IgD-negative memory B cell (primary cell): Measurements from ENCODE around the gene RAB6C. TPM values are rescaled to one million over a fixed set of nuclear protein-coding genes. Genes with fewer than 3 reads are reported as not detected.
"Not testable (repeated sequence)": the region's sequence is repeated elsewhere in the genome, so short reads cannot be mapped to it uniquely, and the experiment has no call there.

Source experiments
- H3K27ac Mint-ChIP-seq, 3 donors: one replicate each; pipeline ENCODE4 v1.8.0; 2020 to 2022; ENCODE audit warnings: mild to moderate bottlenecking in 3 of 3, mixed read lengths in 3 of 3, moderate library complexity in 1 of 3
- H3K27me3 Mint-ChIP-seq: one replicate; pipeline ENCODE4 v1.8.0; 2021; ENCODE audit warnings: mixed read lengths
- H3K36me3 Mint-ChIP-seq: one replicate; pipeline ENCODE4 v1.8.0; 2020; ENCODE audit warnings: mild to moderate bottlenecking, mixed read lengths
- H3K4me1 Mint-ChIP-seq, 3 donors: one replicate each; pipeline ENCODE4 v1.8.0; 2020 to 2022; ENCODE audit warnings: mixed read lengths in 3 of 3, mild to moderate bottlenecking in 1 of 3
- H3K4me3 Mint-ChIP-seq, 4 donors: one replicate each; pipeline ENCODE4 v1.8.0; 2020 to 2022; ENCODE audit warnings: mild to moderate bottlenecking in 4 of 4, mixed read lengths in 4 of 4, moderate library complexity in 3 of 4
- H3K9me3 Mint-ChIP-seq, 3 donors: one replicate each; pipeline ENCODE4 v1.8.0; 2020 to 2021; ENCODE audit warnings: mixed read lengths in 3 of 3, mild to moderate bottlenecking in 1 of 3
- polyA plus RNA-seq: library from polyadenylated mRNA; unstranded; fragments of 300-500 nt; fragmentation: Illumina TruSeq; gene quantifications from one replicate; pipeline ENCODE4 v1.2.3, GENCODE V29; 2021

Gene RAB6C
- not detected for polyA plus RNA-seq

- not testable (repeated sequence) for H3K9me3 Mint-ChIP-seq, H3K36me3 Mint-ChIP-seq, H3K4me1 Mint-ChIP-seq, H3K27ac Mint-ChIP-seq
- Mint-ChIP-seq H3K4me3 (peak within 1 kb of the TSS; percentile 39 to 89 (median 71)), H3K27me3 (peaks cover 31% of the 10 kb centered on the region)
These were observed at the start of gene RAB6C for GRCh38 chr2:129979629-129980155. Gene RAB6C, plus strand, starts transcription at chr2:129979666. Its CDS starts 450 bp downstream, at chr2:129980116.

- Mint-ChIP-seq H3K4me1 (no peaks in the 10 kb centered on the region), H3K9me3 (no peaks in the 10 kb centered on the region), H3K27me3 (peaks cover 13% of the 10 kb centered on the region), H3K4me3 (no peak overlapping the region), H3K27ac (no peak overlapping the region), H3K36me3 (no peaks in the 10 kb centered on the region)
These were observed 49.0 kb upstream of the RAB6C start for GRCh38 chr2:129930451-129930850.

- not testable (repeated sequence) for H3K4me1 Mint-ChIP-seq, H3K9me3 Mint-ChIP-seq, H3K36me3 Mint-ChIP-seq, H3K4me3 Mint-ChIP-seq
- Mint-ChIP-seq H3K27ac (peak overlapping the region in 1 of 3 donors; percentile 0), H3K27me3 (peaks cover 12% of the 10 kb centered on the region)
These were observed 46.1 kb upstream of the RAB6C start for GRCh38 chr2:129933387-129933786.

- Mint-ChIP-seq H3K4me1 (no peaks in the 10 kb centered on the region), H3K4me3 (no peak overlapping the region), H3K27me3 (peaks cover 12% of the 10 kb centered on the region), H3K36me3 (peaks cover 1% of the 10 kb centered on the region), H3K9me3 (no peaks in the 10 kb centered on the region), H3K27ac (no peak overlapping the region)
These were observed 45.2 kb upstream of the RAB6C start for GRCh38 chr2:129934044-129934822.

GRCh38 chr2:129935118-129935517 is 44.3 kb upstream of the RAB6C start:
- no peak overlapping the region for H3K27ac Mint-ChIP-seq
- peaks cover 12% of the 10 kb centered on the region for H3K27me3 Mint-ChIP-seq
- no peaks in the 10 kb centered on the region for H3K4me1 Mint-ChIP-seq
- H3K9me3 Mint-ChIP-seq = no peaks in the 10 kb centered on the region
- H3K36me3 Mint-ChIP-seq = peaks cover 1% of the 10 kb centered on the region
- no peak overlapping the region for H3K4me3 Mint-ChIP-seq

GRCh38 chr2:129936334-129936934 is 43.0 kb upstream of the RAB6C start:
- no peak overlapping the region for H3K27ac Mint-ChIP-seq
- no peak overlapping the region for H3K4me3 Mint-ChIP-seq
- no peaks in the 10 kb centered on the region for H3K9me3 Mint-ChIP-seq
- H3K4me1 Mint-ChIP-seq = no peaks in the 10 kb centered on the region
- peaks cover 1% of the 10 kb centered on the region for H3K36me3 Mint-ChIP-seq
- peaks cover 14% of the 10 kb centered on the region for H3K27me3 Mint-ChIP-seq

GRCh38 chr2:129938850-129939471 is 40.5 kb upstream of the RAB6C start:
- not testable (repeated sequence) for H3K9me3 Mint-ChIP-seq, H3K27me3 Mint-ChIP-seq, H3K36me3 Mint-ChIP-seq, H3K4me1 Mint-ChIP-seq, H3K4me3 Mint-ChIP-seq
- peak overlapping the region in 1 of 3 donors; percentile 27 for H3K27ac Mint-ChIP-seq

- H3K4me1 Mint-ChIP-seq, H3K27ac Mint-ChIP-seq, H3K4me3 Mint-ChIP-seq, H3K9me3 Mint-ChIP-seq, H3K36me3 Mint-ChIP-seq: not testable (repeated sequence)
- H3K27me3 Mint-ChIP-seq = peaks cover 12% of the 10 kb centered on the region
These were observed 36.0 kb upstream of the RAB6C start for GRCh38 chr2:129943456-129943855.

- peaks cover 0 to 2% (median 0%) of the 10 kb centered on the region in 3 donors for H3K9me3 Mint-ChIP-seq
- H3K27ac Mint-ChIP-seq = no peak overlapping the region
- H3K4me3 Mint-ChIP-seq = no peak overlapping the region
- no peaks in the 10 kb centered on the region for H3K36me3 Mint-ChIP-seq
- no peaks in the 10 kb centered on the region for H3K4me1 Mint-ChIP-seq
- peaks cover 12% of the 10 kb centered on the region for H3K27me3 Mint-ChIP-seq
These were observed 33.9 kb upstream of the RAB6C start for GRCh38 chr2:129945557-129945956.

GRCh38 chr2:129947712-129948111 is 31.8 kb upstream of the RAB6C start:
- H3K36me3 Mint-ChIP-seq, H3K9me3 Mint-ChIP-seq, H3K27ac Mint-ChIP-seq, H3K4me3 Mint-ChIP-seq, H3K4me1 Mint-ChIP-seq: not testable (repeated sequence)
- H3K27me3 Mint-ChIP-seq = peaks cover 11% of the 10 kb centered on the region

- not testable (repeated sequence) for H3K27ac Mint-ChIP-seq, H3K27me3 Mint-ChIP-seq, H3K36me3 Mint-ChIP-seq, H3K4me3 Mint-ChIP-seq, H3K9me3 Mint-ChIP-seq, H3K4me1 Mint-ChIP-seq
These were observed 23.3 kb upstream of the RAB6C start for GRCh38 chr2:129956171-129956570.

GRCh38 chr2:129957891-129958290 is 21.6 kb upstream of the RAB6C start:
- H3K27me3 Mint-ChIP-seq = peaks cover 7% of the 10 kb centered on the region
- H3K4me1 Mint-ChIP-seq = peaks cover 0 to 3% (median 0%) of the 10 kb centered on the region in 3 donors
- H3K27ac Mint-ChIP-seq = no peak overlapping the region
- no peak overlapping the region for H3K4me3 Mint-ChIP-seq
- H3K36me3 Mint-ChIP-seq = no peaks in the 10 kb centered on the region
- no peaks in the 10 kb centered on the region for H3K9me3 Mint-ChIP-seq

GRCh38 chr2:129958736-129959135 is 20.7 kb upstream of the RAB6C start:
- not testable (repeated sequence) for H3K4me3 Mint-ChIP-seq, H3K27ac Mint-ChIP-seq, H3K36me3 Mint-ChIP-seq, H3K4me1 Mint-ChIP-seq, H3K27me3 Mint-ChIP-seq, H3K9me3 Mint-ChIP-seq

GRCh38 chr2:129968605-129969004 is 10.9 kb upstream of the RAB6C start:
- H3K27me3 Mint-ChIP-seq = peaks cover 10% of the 10 kb centered on the region
- H3K4me3 Mint-ChIP-seq, H3K4me1 Mint-ChIP-seq, H3K9me3 Mint-ChIP-seq, H3K36me3 Mint-ChIP-seq, H3K27ac Mint-ChIP-seq: not testable (repeated sequence)

GRCh38 chr2:129975016-129975774 is 4.3 kb upstream of the RAB6C start:
- Mint-ChIP-seq H3K27me3 (peaks cover 22% of the 10 kb centered on the region), H3K4me1 (peaks cover 2 to 6% (median 4%) of the 10 kb centered on the region in 3 donors), H3K36me3 (no peaks in the 10 kb centered on the region), H3K9me3 (peaks cover 0 to 2% (median 2%) of the 10 kb centered on the region in 3 donors), H3K27ac (no peak overlapping the region), H3K4me3 (no peak overlapping the region)
